Measurements from ENCODE around the gene GIPC1. TPM values are rescaled to one million over a fixed set of nuclear protein-coding genes. Genes with fewer than 3 reads are reported as not detected.
A peak's percentile ranks its signal among the peaks of the same experiment; 100 is the strongest.

Gene GIPC1
- total and polyA plus RNA-seq, 4 experiments from 2014 or later = 32.3 to 63.6 (median 42.0) TPM

DNA sequence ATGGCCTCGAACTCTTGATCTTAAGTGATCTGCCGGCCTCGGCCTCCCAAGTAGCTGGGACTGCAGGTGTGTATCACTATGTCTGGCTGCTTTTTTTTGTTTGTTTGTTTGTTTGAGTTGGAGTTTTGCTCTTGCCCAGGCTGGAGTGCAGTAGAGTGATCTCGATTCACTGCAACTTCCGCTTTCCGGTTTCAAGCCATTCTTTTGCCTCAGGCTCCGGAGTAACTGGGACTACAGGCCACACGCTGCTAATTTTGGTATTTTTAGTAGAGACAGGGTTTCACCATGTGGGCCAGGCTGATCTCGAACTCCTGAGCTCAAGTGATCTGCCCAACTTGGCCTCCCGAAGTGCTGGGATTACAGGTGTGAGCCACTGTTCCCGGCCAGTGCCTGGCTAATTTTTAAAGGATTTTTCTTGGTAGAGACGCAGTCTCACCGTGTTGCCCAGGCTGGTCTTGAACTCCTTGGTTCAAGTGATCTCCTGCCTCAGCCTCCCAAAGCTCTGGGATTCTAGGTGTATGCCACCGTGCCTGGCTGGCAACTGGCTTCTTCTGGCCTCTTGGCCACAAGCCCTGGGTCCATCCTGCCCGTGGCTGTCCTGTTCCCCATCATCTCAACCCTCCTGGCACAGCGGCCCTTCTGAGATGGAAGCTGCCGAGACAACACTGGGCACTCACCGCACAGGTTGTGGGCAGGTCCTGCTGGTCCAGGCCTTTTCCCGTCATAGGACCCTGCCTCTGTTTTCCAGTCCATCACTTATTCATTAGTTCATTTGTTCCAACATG is 45.0 kb upstream of the GIPC1 start:
- peaks cover 3 to 17% of the 10 kb centered on the region in 2 donors for H3K36me3 Mint-ChIP-seq
- Histone ChIP-seq H3K27ac (ENCODE audit: low read depth, low read length) (no peak overlapping the region), H3K9me3 (ENCODE audit: control insufficient read depth in 1 of 2, low read length in 2 of 2) (no peaks in the 10 kb centered on the region), H3K27me3 (ENCODE audit: insufficient read depth, low read length) (no peaks in the 10 kb centered on the region), H3K4me3 (ENCODE audit: low read length in 2 of 2) (no peak overlapping the region), H3K36me3 (ENCODE audit: insufficient read depth, low read length) (no peaks in the 10 kb centered on the region), H3K4me1 (ENCODE audit: insufficient read depth, low read length) (peaks cover 18% of the 10 kb centered on the region)
- peaks cover 16 to 62% (median 28%) of the 10 kb centered on the region in 4 donors for H3K4me1 Mint-ChIP-seq
- H3K9me3 Mint-ChIP-seq = peaks cover 0 to 4% (median 0%) of the 10 kb centered on the region in 8 donors
- intact Hi-C loops (cut with micrococcal nuclease) = no loop called here
- no peak overlapping the region for H3K4me3 Mint-ChIP-seq
- peak overlapping the region in 4 of 7 donors; percentile 36 to 81 (median 58) for H3K27ac Mint-ChIP-seq
- ChIA-PET CTCF (ENCODE audit: partially characterized antibody) (interaction anchor here (1.5 kb wide), 1 partner anchor 13 kb away, joined by 3 read pairs; no protein-coding TSS in a partner anchor), POLR2A (ENCODE audit: partially characterized antibody) (no interaction called here)
- H3K27me3 Mint-ChIP-seq = no peaks in the 10 kb centered on the region
- no peak for DNase-seq

DNA sequence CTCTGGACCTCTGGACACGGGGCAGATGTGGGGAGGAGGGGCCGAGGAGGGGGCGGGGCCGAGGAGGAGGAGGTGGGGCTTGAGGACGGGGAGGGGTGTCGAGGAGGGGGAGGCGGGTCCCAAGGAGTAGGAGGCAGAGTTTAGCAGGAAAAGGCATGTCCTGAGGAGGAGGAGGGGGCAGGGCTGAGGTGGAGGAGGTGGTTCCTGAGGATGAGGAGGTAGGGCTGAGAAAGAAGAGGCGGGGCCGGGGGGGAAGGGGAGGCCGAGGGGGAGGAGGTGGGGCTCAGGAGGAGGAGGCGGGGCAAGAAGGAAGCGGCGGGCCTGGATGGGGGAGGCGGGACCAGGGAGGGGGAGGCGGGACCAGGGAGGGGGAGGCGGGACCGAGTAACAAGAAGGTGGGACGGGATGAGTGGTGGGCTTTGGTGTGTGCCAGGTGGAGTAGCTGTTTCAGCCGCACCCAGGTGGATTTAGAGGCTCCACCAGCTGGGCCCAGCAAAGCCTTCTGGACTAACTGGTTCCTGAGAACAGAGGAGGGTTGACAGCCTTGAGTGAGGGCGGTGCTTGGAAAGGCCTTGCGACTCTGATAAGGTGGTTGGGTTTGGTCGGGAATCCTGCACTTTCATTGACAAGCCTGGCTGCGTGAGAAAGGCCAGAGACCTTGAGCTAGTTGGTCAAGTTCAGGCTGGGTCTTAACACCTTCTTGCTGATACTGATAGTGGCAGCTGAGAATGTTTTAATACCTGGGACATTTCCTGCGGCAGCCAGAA is 41.2 kb upstream of the GIPC1 start:
- peak in 4 of 5 donors; percentile 25 to 46 (median 30) for DNase-seq
- intact Hi-C loops (cut with micrococcal nuclease) = no loop called here
- H3K4me3 Mint-ChIP-seq = peak overlapping the region in 2 of 8 donors; percentile 10 to 17

DNA sequence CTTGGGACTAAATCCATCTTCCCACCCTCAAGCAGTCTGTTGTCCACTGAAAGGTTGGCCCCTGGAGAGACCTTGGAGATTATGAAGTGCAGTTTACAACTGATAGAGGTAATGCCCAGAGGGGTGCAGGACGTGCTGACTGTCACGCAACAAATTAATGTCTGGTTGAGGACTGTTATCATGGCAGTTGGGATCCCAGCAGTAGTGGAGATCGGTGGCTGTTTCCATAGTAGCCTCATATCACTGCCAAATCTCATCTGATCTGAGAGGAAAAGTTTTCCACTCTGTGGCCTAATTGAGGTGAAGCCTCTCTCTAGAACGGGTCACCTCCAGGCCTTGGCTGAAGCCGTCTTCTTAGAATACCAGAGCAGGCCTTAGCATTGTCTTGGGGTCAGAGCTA is 37.5 kb upstream of the GIPC1 start:
- intact Hi-C loops (cut with micrococcal nuclease) = no loop called here
- Mint-ChIP-seq H3K27ac (peak overlapping the region in 2 of 7 donors; percentile 32 to 73), H3K27me3 (no peaks in the 10 kb centered on the region), H3K4me3 (peak overlapping the region in 4 of 8 donors; percentile 3 to 36 (median 35)), H3K36me3 (peaks cover 9 to 19% of the 10 kb centered on the region in 2 donors), H3K4me1 (peaks cover 25 to 66% (median 44%) of the 10 kb centered on the region in 4 donors), H3K9me3 (peaks cover 0 to 2% (median 0%) of the 10 kb centered on the region in 8 donors)
- DNase-seq = no peak
- H3K4me1 ChIP-seq (ENCODE audit: insufficient read depth, low read length) = peaks cover 51% of the 10 kb centered on the region
- H3K36me3 ChIP-seq (ENCODE audit: insufficient read depth, low read length) = peaks cover 9% of the 10 kb centered on the region
- H3K27ac ChIP-seq (ENCODE audit: low read depth, low read length) = no peak overlapping the region
- H3K4me3 ChIP-seq (ENCODE audit: low read length in 2 of 2) = no peak overlapping the region
- ChIA-PET CTCF (ENCODE audit: partially characterized antibody) (interaction anchor here (2.9 to 4.7 kb wide), 2 partner anchors 23 to 29 kb away, joined by 11 to 30 read pairs; no protein-coding TSS in a partner anchor), POLR2A (ENCODE audit: partially characterized antibody) (interaction anchor here (1.6 to 28.2 kb wide), 3 partner anchors 11 to 26 kb away, joined by 3 to 1220 read pairs (median 6); partner anchors contain the start of genes DNAJB1 and GIPC1)
- no peaks in the 10 kb centered on the region for H3K27me3 ChIP-seq (ENCODE audit: insufficient read depth, low read length)
- no peaks in the 10 kb centered on the region for H3K9me3 ChIP-seq (ENCODE audit: control insufficient read depth in 1 of 2, low read length in 2 of 2)

More for the DNA sequence above, 41.2 kb upstream of the GIPC1 start:
- H3K36me3 Mint-ChIP-seq = peaks cover 12 to 14% of the 10 kb centered on the region in 2 donors
- peaks cover 18 to 55% (median 31%) of the 10 kb centered on the region in 4 donors for H3K4me1 Mint-ChIP-seq
- ChIA-PET POLR2A (ENCODE audit: partially characterized antibody) (interaction anchor here (0.9 to 28.2 kb wide), 4 partner anchors 14 to 30 kb away, joined by 3 to 1220 read pairs (median 8); partner anchors contain the start of genes DNAJB1 and GIPC1), CTCF (ENCODE audit: partially characterized antibody) (interaction anchor here (0.6 to 2.1 kb wide), 9 partner anchors 14 to 565 kb away, joined by 3 to 6 read pairs (median 4); partner anchors contain the start of gene NDUFB7)
- H3K9me3 Mint-ChIP-seq = peaks cover 0 to 1% (median 0%) of the 10 kb centered on the region in 8 donors
- H3K27me3 Mint-ChIP-seq = no peaks in the 10 kb centered on the region
- H3K27me3 ChIP-seq (ENCODE audit: insufficient read depth, low read length) = no peaks in the 10 kb centered on the region
- H3K27ac ChIP-seq (ENCODE audit: low read depth, low read length) = no peak overlapping the region
- no peaks in the 10 kb centered on the region for H3K9me3 ChIP-seq (ENCODE audit: control insufficient read depth in 1 of 2, low read length in 2 of 2)
- H3K4me3 ChIP-seq (ENCODE audit: low read length in 2 of 2) = no peak overlapping the region
- peaks cover 9% of the 10 kb centered on the region for H3K36me3 ChIP-seq (ENCODE audit: insufficient read depth, low read length)
- H3K27ac Mint-ChIP-seq = peak overlapping the region in 5 of 7 donors; percentile 6 to 76 (median 62)
- H3K4me1 ChIP-seq (ENCODE audit: insufficient read depth, low read length) = peaks cover 26% of the 10 kb centered on the region

DNA sequence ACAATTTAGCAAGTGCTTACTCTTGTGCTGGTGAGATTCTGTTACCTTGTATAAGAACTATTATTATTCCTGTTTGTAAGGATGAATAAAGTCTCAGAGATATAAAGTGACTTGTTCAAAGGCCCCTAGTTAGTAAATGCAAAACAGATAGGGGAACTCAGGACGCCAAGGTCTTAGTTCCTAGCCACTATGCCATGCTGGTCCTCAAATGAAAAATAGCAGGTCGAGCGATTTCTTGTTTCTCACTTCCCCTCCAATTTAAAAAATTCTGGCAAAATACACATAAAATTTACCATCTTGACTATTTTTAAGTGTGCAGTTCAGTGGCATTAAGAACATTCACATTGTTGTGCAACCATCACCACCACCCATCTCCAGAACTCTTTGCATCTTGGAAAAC is 34.6 kb upstream of the GIPC1 start:
- H3K4me3 ChIP-seq (ENCODE audit: low read length in 2 of 2) = peak overlapping the region in 1 of 2 donors; percentile 100
- POLR2A ChIA-PET (ENCODE audit: partially characterized antibody) = interaction anchor here (0.7 to 28.2 kb wide), 4 partner anchors 9 to 98 kb away, joined by 3 to 1220 read pairs (median 4); partner anchors contain the start of genes DNAJB1 and GIPC1
- H3K27ac ChIP-seq (ENCODE audit: low read depth, low read length) = peak overlapping the region; percentile 25

DNA sequence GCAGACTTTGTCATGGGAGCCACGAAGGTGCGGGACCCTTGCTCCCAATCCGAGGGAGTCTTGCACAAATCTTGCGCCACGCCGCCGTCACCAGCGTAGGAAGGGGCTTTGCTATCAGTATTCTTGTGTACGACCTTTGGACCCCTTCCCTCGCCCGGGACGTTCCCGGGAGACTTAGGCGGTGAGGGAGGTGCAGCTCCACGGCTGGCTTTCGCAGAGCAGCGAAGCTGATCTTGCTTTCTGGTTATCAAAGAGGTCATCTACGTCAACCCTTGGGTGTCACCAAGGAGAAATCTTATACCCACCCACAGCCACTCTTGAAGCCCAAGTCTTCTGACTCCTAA is 34.0 kb upstream of the GIPC1 start:
- H3K27me3 ChIP-seq (ENCODE audit: insufficient read depth, low read length) = no peaks in the 10 kb centered on the region
- H3K4me1 ChIP-seq (ENCODE audit: insufficient read depth, low read length) = peaks cover 41% of the 10 kb centered on the region
- Mint-ChIP-seq H3K4me3 (peak overlapping the region; percentile 89 to 96 (median 94)), H3K36me3 (peaks cover 9 to 19% of the 10 kb centered on the region in 2 donors), H3K9me3 (peaks cover 0 to 2% (median 0%) of the 10 kb centered on the region in 8 donors), H3K27me3 (no peaks in the 10 kb centered on the region), H3K4me1 (peaks cover 17 to 69% (median 43%) of the 10 kb centered on the region in 4 donors), H3K27ac (peak overlapping the region; percentile 98 to 100 (median 99))
- H3K36me3 ChIP-seq (ENCODE audit: insufficient read depth, low read length) = peaks cover 9% of the 10 kb centered on the region
- peak overlapping the region; percentile 88 for H3K27ac ChIP-seq (ENCODE audit: low read depth, low read length)
- DNase-seq = peak in 4 of 5 donors; percentile 60 to 63 (median 61)
- ChIA-PET POLR2A (ENCODE audit: partially characterized antibody) (interaction anchor here (0.7 to 28.2 kb wide), 6 partner anchors 9 to 58 kb away, joined by 3 to 1220 read pairs (median 4); partner anchors contain the start of genes DNAJB1 and GIPC1), CTCF (ENCODE audit: partially characterized antibody) (interaction anchor here (0.9 to 1.2 kb wide), 2 partner anchors 13 to 22 kb away, joined by 3 to 4 read pairs; no protein-coding TSS in a partner anchor)
- H3K9me3 ChIP-seq (ENCODE audit: control insufficient read depth in 1 of 2, low read length in 2 of 2) = no peaks in the 10 kb centered on the region
- peak overlapping the region; percentile 99 to 100 for H3K4me3 ChIP-seq (ENCODE audit: low read length in 2 of 2)
- intact Hi-C loops (cut with micrococcal nuclease) = no loop called here

More for the DNA sequence above, 34.6 kb upstream of the GIPC1 start:
- Histone ChIP-seq H3K27me3 (ENCODE audit: insufficient read depth, low read length) (no peaks in the 10 kb centered on the region), H3K4me1 (ENCODE audit: insufficient read depth, low read length) (peaks cover 41% of the 10 kb centered on the region), H3K9me3 (ENCODE audit: control insufficient read depth in 1 of 2, low read length in 2 of 2) (no peaks in the 10 kb centered on the region), H3K36me3 (ENCODE audit: insufficient read depth, low read length) (peaks cover 9% of the 10 kb centered on the region)
- H3K4me1 Mint-ChIP-seq = peaks cover 17 to 67% (median 42%) of the 10 kb centered on the region in 4 donors
- H3K27ac Mint-ChIP-seq = peak overlapping the region; percentile 42 to 100 (median 85)
- DNase-seq = no peak
- peaks cover 0 to 2% (median 0%) of the 10 kb centered on the region in 8 donors for H3K9me3 Mint-ChIP-seq
- no peaks in the 10 kb centered on the region for H3K27me3 Mint-ChIP-seq
- intact Hi-C loops (cut with micrococcal nuclease) = no loop called here
- CTCF ChIA-PET (ENCODE audit: partially characterized antibody) = interaction anchor here (0.9 to 1.3 kb wide), 3 partner anchors 14 to 26 kb away, joined by 3 to 5 read pairs (median 4); no protein-coding TSS in a partner anchor
- peaks cover 9 to 19% of the 10 kb centered on the region in 2 donors for H3K36me3 Mint-ChIP-seq
- peak overlapping the region; percentile 66 to 96 (median 86) for H3K4me3 Mint-ChIP-seq

DNA sequence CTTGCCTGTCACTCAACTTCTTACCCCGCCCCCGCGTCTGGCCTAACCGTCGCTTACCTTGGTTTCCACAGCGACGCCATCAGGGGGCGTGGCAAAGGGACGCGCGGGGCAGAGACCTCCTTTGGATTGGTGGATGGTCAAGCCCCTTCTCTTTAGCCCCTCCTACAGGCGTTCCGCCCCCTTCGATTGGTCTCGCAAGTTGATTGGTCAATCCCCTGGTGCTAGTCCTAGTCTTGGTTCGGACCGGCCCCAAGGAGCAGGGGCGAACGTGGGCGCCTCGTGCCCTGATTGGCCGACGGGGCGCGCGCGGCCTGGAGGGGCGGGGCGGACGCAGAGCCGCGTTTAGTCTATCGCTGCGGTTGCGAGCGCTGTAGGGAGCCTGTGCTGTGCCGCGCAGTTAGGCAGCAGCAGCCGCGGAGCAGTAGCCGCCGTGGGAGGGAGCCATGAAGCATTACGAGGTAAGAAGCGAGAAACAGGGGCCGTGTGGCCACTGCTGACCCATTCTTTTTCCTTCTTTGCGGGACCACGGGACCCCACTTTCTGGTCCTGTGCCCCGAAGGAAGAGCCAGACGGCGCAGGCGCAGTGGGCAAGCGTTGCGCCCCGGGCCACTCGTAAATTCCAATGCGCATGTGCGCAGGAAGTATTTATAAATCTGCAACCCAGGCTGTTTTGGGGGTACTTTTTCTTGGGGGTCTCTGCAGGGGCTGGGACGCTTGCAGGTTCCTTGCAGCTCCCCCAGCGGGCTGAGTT is 33.5 kb upstream of the GIPC1 start, which contains the start of gene TECR:
Gene TECR, plus strand, starts transcription at position 341 of the 751 bp plus-strand sequence. Its CDS starts 103 bp downstream, at position 444.
- peaks cover 4% of the 10 kb centered on the region for H3K36me3 ChIP-seq (ENCODE audit: insufficient read depth, low read length)
- H3K27ac ChIP-seq (ENCODE audit: low read depth, low read length) = peak within 1 kb of the TSS; percentile 88
- H3K9me3 Mint-ChIP-seq = peaks cover 0 to 2% (median 0%) of the 10 kb centered on the region in 8 donors
- H3K4me3 ChIP-seq (ENCODE audit: low read length in 2 of 2) = peak within 1 kb of the TSS; percentile 99 to 100
- ChIA-PET CTCF (ENCODE audit: partially characterized antibody) (interaction anchor here (0.9 to 1.4 kb wide), 2 partner anchors 12 to 13 kb away, joined by 3 read pairs; partner anchors contain the start of gene DNAJB1), POLR2A (ENCODE audit: partially characterized antibody) (interaction anchor here (0.7 to 28.2 kb wide), 5 partner anchors 18 to 57 kb away, joined by 3 to 1220 read pairs (median 4); partner anchors contain the start of genes DNAJB1 and GIPC1)
- intact Hi-C loops (cut with micrococcal nuclease) = loop anchor here (1.0 to 10.0 kb wide), 4 partner anchors 11 to 685 kb away; partner anchors contain the start of gene DNAJB1
- H3K27me3 ChIP-seq (ENCODE audit: insufficient read depth, low read length) = no peaks in the 10 kb centered on the region
- H3K36me3 Mint-ChIP-seq = peaks cover 9 to 19% of the 10 kb centered on the region in 2 donors
- peaks cover 47% of the 10 kb centered on the region for H3K4me1 ChIP-seq (ENCODE audit: insufficient read depth, low read length)
- H3K27me3 Mint-ChIP-seq = no peaks in the 10 kb centered on the region
- H3K4me3 Mint-ChIP-seq = peak within 1 kb of the TSS; percentile 89 to 96 (median 94)
- peaks cover 17 to 65% (median 44%) of the 10 kb centered on the region in 4 donors for H3K4me1 Mint-ChIP-seq
- no peaks in the 10 kb centered on the region for H3K9me3 ChIP-seq (ENCODE audit: control insufficient read depth in 1 of 2, low read length in 2 of 2)
- peak within 1 kb of the TSS; percentile 98 to 100 (median 99) for H3K27ac Mint-ChIP-seq
- DNase-seq = peak; percentile 100

Measured in CD4-positive, alpha-beta memory T cell (primary cell).